ENCODE data around the gene VAMP7. TPM values are rescaled to one million over a fixed set of nuclear protein-coding genes. Genes with fewer than 3 reads are reported as not detected.
"Not testable (repeated sequence)": the region's sequence is repeated elsewhere in the genome, so short reads cannot be mapped to it uniquely, and the experiment has no call there.

Gene VAMP7
- 10 to 100 TPM; 16.5 to 44.5 (median 23.6) TPM for total RNA-seq

GRCh38 chrX:155881158-155881993 lies at the start of gene VAMP7:
Gene VAMP7, plus strand, starts transcription at chrX:155881345. Its CDS starts 8,122 bp downstream, at chrX:155889467.
- H3K9me3 ChIP-seq = no peaks in the 10 kb centered on the region
- H3K4me3 ChIP-seq = peak within 1 kb of the TSS; percentile 58 to 75 (median 66)
- TF ChIP-seq CTCF (IDR thresholded peaks at IDR 0.05) = no peak
- TF ChIP-seq POLR2A (IDR thresholded peaks at IDR 0.05) = peak; percentile 75 to 78
- H3K27ac ChIP-seq = peak within 1 kb of the TSS; percentile 80 to 82 (median 81)
- peak; percentile 83 to 93 (median 87) for DNase-seq
- no peaks in the 10 kb centered on the region for H3K4me1 ChIP-seq
- no peaks in the 10 kb centered on the region for H3K27me3 ChIP-seq
- H3K36me3 ChIP-seq = no peaks in the 10 kb centered on the region

DNA sequence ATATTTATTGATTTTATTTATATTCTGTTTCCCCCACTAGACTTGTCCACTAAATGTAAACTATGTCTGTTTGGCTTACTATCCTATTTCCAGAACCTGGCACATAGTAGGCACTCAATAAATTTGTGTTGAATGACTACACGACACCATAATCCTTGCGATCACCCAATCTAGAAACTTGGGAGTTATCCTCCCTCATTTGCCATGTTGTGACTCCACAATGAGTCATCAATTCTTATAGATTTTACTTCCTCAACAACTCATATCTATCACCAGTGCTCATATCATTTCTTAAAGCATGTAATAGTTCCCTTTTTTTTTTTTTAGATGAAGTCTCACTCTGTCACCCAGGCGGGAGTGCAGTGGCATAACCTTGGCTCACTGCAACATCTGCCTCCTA lies 39.9 kb upstream of the VAMP7 start:
- Histone ChIP-seq H3K9me3 (no peaks in the 10 kb centered on the region), H3K36me3 (no peaks in the 10 kb centered on the region), H3K27ac (no peak overlapping the region), H3K4me1 (no peaks in the 10 kb centered on the region), H3K4me3 (no peak overlapping the region), H3K27me3 (no peaks in the 10 kb centered on the region)
- no peak for TF ChIP-seq POLR2A (IDR thresholded peaks at IDR 0.05)
- TF ChIP-seq CTCF (IDR thresholded peaks at IDR 0.05) = no peak
- DNase-seq = no peak

DNA sequence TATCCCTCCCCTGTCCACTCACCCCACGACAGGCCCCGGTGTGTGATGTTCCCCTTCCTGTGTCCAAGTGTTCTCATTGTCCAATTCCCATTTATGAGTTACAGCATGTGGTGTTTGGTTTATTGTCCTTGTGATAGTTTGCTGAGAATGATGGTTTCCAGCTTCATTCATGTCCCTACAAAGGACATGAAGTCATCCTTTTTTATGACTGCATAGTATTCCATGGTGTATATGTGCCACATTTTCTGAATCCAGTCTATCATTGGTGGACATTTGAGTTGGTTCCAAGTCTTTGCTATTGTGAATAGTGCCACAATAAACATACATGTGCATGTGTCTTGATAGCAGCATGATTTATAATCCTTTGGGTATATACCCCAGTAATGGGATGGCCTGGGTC lies 29.4 kb upstream of the VAMP7 start:
- not testable (repeated sequence) for H3K4me3 ChIP-seq, H3K36me3 ChIP-seq, H3K4me1 ChIP-seq, H3K27ac ChIP-seq, H3K27me3 ChIP-seq, H3K9me3 ChIP-seq, DNase-seq

DNA sequence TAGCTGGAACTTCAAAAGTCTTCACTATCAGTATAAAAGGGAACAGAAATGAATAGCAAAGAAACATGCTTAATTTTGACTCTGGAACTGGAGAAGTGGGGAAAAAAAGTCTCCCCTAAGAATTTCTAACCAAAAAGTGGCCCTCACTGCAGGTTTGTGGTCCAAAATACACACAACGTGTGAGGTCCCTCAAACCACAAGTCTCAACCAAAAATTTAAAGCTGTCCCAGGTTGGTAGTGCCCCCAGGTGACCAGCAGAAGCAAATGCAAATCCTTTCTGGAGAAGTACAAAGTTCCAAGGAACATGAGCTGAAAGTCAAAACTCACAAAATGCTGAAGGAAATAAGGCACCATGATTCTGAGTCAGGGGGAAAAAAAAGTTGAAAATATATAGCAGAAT lies 23.6 kb upstream of the VAMP7 start:
- TF ChIP-seq CTCF (IDR thresholded peaks at IDR 0.05) = no peak
- no peak for TF ChIP-seq POLR2A (IDR thresholded peaks at IDR 0.05)
- DNase-seq = no peak
- Histone ChIP-seq H3K27ac (no peak overlapping the region), H3K27me3 (no peaks in the 10 kb centered on the region), H3K4me1 (no peaks in the 10 kb centered on the region), H3K36me3 (no peaks in the 10 kb centered on the region), H3K9me3 (no peaks in the 10 kb centered on the region), H3K4me3 (no peak overlapping the region)

- Histone ChIP-seq H3K36me3 (no peaks in the 10 kb centered on the region), H3K4me3 (no peak overlapping the region), H3K27ac (no peak overlapping the region), H3K9me3 (peaks cover 0 to 5% (median 0%) of the 10 kb centered on the region in 4 donors), H3K27me3 (no peaks in the 10 kb centered on the region), H3K4me1 (no peaks in the 10 kb centered on the region)
- TF ChIP-seq POLR2A (IDR thresholded peaks at IDR 0.05) (no peak), CTCF (IDR thresholded peaks at IDR 0.05) (no peak)
- DNase-seq = no peak
These were observed 16.5 kb upstream of the VAMP7 start for GRCh38 chrX:155864655-155865054.

- Histone ChIP-seq H3K4me3 (no peak overlapping the region), H3K36me3 (no peaks in the 10 kb centered on the region), H3K27ac (no peak overlapping the region), H3K4me1 (no peaks in the 10 kb centered on the region), H3K9me3 (peaks cover 0 to 5% (median 0%) of the 10 kb centered on the region in 4 donors), H3K27me3 (no peaks in the 10 kb centered on the region)
- DNase-seq = no peak
- TF ChIP-seq CTCF (IDR thresholded peaks at IDR 0.05) = no peak
- TF ChIP-seq POLR2A (IDR thresholded peaks at IDR 0.05) = no peak
These were observed 16.0 kb upstream of the VAMP7 start for GRCh38 chrX:155865193-155865592.

All from Peyer's patch (tissue), 4 donors.